ENCODE data around the gene SKP1. TPM values are rescaled to one million over a fixed set of nuclear protein-coding genes. Genes with fewer than 3 reads are reported as not detected.

SKP1 gene
- total RNA-seq, 2 donors from 2014 or later: 343 to 391 TPM

- H3K4me3 ChIP-seq: no peak overlapping the region
- intact Hi-C loops (cut with DNase I): no loop called here
- H3K36me3 ChIP-seq: no peaks in the 10 kb centered on the region
- no peak overlapping the region for H3K27ac ChIP-seq
- no peak for DNase-seq (ENCODE audit: low spot score)
- peaks cover 11% of the 10 kb centered on the region for H3K4me1 ChIP-seq (replicated peaks)
- H3K27me3 ChIP-seq (replicated peaks; ENCODE audit: insufficient read depth): no peaks in the 10 kb centered on the region
- no peak for TF ChIP-seq CTCF (IDR thresholded peaks at IDR 0.05)
- TF ChIP-seq POLR2AphosphoS5 (IDR thresholded peaks at IDR 0.05): no peak
- TF ChIP-seq POLR2A (IDR thresholded peaks at IDR 0.05): no peak
- WGBS: 90% methylated on average over 6 of the region's 6 CpGs
- no peaks in the 10 kb centered on the region for H3K9me3 ChIP-seq
Observed at GRCh38 chr5:134123360-134123759, 53.4 kb downstream of the SKP1 start.

GRCh38 chr5:134122530-134122929 is 54.2 kb downstream of the SKP1 start:
- H3K27ac ChIP-seq: no peak overlapping the region
- H3K36me3 ChIP-seq: no peaks in the 10 kb centered on the region
- intact Hi-C loops (cut with DNase I): no loop called here
- no peaks in the 10 kb centered on the region for H3K27me3 ChIP-seq (replicated peaks; ENCODE audit: insufficient read depth)
- no peak for DNase-seq (ENCODE audit: low spot score)
- 90% methylated on average over 3 of the region's 3 CpGs for WGBS
- H3K9me3 ChIP-seq: no peaks in the 10 kb centered on the region
- TF ChIP-seq CTCF (IDR thresholded peaks at IDR 0.05) (no peak), POLR2AphosphoS5 (IDR thresholded peaks at IDR 0.05) (no peak), POLR2A (IDR thresholded peaks at IDR 0.05) (no peak)
- no peak overlapping the region for H3K4me3 ChIP-seq
- peaks cover 4% of the 10 kb centered on the region for H3K4me1 ChIP-seq (replicated peaks)

- H3K9me3 ChIP-seq: no peaks in the 10 kb centered on the region
- intact Hi-C loops (cut with DNase I): no loop called here
- no peaks in the 10 kb centered on the region for H3K36me3 ChIP-seq
- H3K27ac ChIP-seq: no peak overlapping the region
- no peaks in the 10 kb centered on the region for H3K27me3 ChIP-seq (replicated peaks; ENCODE audit: insufficient read depth)
- 93% methylated on average over 17 of the region's 17 CpGs for WGBS
- H3K4me3 ChIP-seq: no peak overlapping the region
- H3K4me1 ChIP-seq (replicated peaks): peaks cover 3% of the 10 kb centered on the region
- no peak for TF ChIP-seq POLR2A (IDR thresholded peaks at IDR 0.05)
- TF ChIP-seq CTCF (IDR thresholded peaks at IDR 0.05): no peak
- TF ChIP-seq POLR2AphosphoS5 (IDR thresholded peaks at IDR 0.05): no peak
- DNase-seq (ENCODE audit: low spot score): no peak
Observed at GRCh38 chr5:134120386-134121138, 56.2 kb downstream of the SKP1 start.

- Histone ChIP-seq H3K9me3 (no peaks in the 10 kb centered on the region), H3K27me3 (replicated peaks; ENCODE audit: insufficient read depth) (no peaks in the 10 kb centered on the region), H3K4me1 (replicated peaks) (no peaks in the 10 kb centered on the region), H3K4me3 (no peak overlapping the region), H3K27ac (no peak overlapping the region), H3K36me3 (no peaks in the 10 kb centered on the region)
- WGBS: 81% methylated on average over 12 of the region's 12 CpGs
- no peak for DNase-seq (ENCODE audit: low spot score)
- intact Hi-C loops (cut with DNase I): no loop called here
- TF ChIP-seq POLR2AphosphoS5 (IDR thresholded peaks at IDR 0.05) (no peak), POLR2A (IDR thresholded peaks at IDR 0.05) (no peak), CTCF (IDR thresholded peaks at IDR 0.05) (no peak)
Observed at GRCh38 chr5:134119720-134120119, 57.0 kb downstream of the SKP1 start.

GRCh38 chr5:134118212-134118835 is 58.4 kb downstream of the SKP1 start:
- 93% methylated on average over 4 of the region's 4 CpGs for WGBS
- H3K4me3 ChIP-seq: no peak overlapping the region
- DNase-seq (ENCODE audit: low spot score): no peak
- peaks cover 3% of the 10 kb centered on the region for H3K4me1 ChIP-seq (replicated peaks)
- intact Hi-C loops (cut with DNase I): no loop called here
- no peaks in the 10 kb centered on the region for H3K27me3 ChIP-seq (replicated peaks; ENCODE audit: insufficient read depth)
- TF ChIP-seq CTCF (IDR thresholded peaks at IDR 0.05) (no peak), POLR2AphosphoS5 (IDR thresholded peaks at IDR 0.05) (no peak), POLR2A (IDR thresholded peaks at IDR 0.05) (no peak)
- H3K36me3 ChIP-seq: no peaks in the 10 kb centered on the region
- no peaks in the 10 kb centered on the region for H3K9me3 ChIP-seq
- no peak overlapping the region for H3K27ac ChIP-seq
